PC-9 (cell line): ENCODE measurements around the gene TUBB4B.

Experiments
- CTCF ChIP-seq: fragments of 200-600 bp; sonication (generic); conservative IDR thresholded peaks from 2 replicates; pipeline ENCODE4 v1.6.1; 2017; ENCODE audit warnings: mixed run types, antibody characterized with exemption, mild to moderate bottlenecking, moderate library complexity
- EZH2 ChIP-seq: fragments of 200-600 bp; sonication (generic); IDR thresholded peaks from 2 replicates; pipeline ENCODE4 v1.8.0; 2017; ENCODE audit warnings: antibody characterized with exemption, low read depth

DNA sequence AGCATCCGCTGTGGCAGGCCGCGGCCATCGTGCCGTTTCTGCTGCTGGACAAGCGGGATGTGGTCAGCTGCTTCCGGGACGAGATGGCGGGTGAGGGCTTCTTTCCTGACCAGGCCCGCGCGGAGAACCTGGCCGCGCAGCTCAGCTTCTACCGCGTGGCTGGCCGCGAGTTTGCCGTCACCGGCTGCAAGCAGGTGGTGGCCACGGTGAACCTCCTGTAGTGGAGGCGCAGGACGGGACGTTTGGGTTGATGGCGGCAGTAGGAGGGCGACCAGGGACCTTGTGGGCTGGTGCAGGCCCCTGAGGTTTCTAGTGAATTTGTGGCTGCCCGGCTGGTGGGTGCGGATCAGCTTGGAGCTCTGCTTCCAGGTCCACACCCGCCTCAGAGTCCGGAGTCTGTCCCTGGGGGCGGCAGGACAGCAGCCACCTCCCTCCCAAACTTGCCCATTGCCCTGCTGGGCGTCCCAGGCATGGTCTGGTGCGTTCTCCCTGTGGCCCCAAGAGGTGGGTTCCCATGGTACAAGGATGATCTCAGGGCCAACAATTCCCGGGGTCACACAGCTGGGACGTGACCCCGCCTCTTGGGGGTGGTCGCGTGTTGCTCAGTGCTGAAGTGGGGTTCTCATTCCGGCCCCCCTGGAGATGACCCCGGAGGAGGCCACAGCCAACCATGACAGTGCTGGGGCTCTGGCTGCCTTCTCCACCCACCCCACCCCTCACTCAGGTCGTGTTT is 38.8 kb downstream of the TUBB4B start:
- TF ChIP-seq CTCF (no peak), EZH2 (no peak)
